Right atrium auricular region (tissue), 2 donors: ENCODE results near the gene RALGPS2. TPM values are rescaled to one million over a fixed set of nuclear protein-coding genes. Genes with fewer than 3 reads are reported as not detected.

ENCODE experiments used
- DNase-seq: peaks from one replicate; pipeline ENCODE4 v3.0.0-alpha.2; 2019; ENCODE audit warnings: low spot score
- H3K27ac ChIP-seq, 2 donors: fragments of 200-600 bp; sonication (generic); 1 replicate in 1 of 2; 2 replicates in 1 of 2; pipeline ENCODE4 v1.5.1; 2016 to 2019
- H3K27me3 ChIP-seq, 2 donors: fragments of 200-600 bp; sonication (generic); one replicate each; pipeline versions ENCODE4 v1.5.1 to v1.6.0; 2017 to 2019
- H3K36me3 ChIP-seq: fragments of 200-600 bp; sonication (generic); one replicate; pipeline ENCODE4 v1.5.1; 2016
- H3K4me1 ChIP-seq, 2 donors: fragments of 200-600 bp; sonication (generic); one replicate each; pipeline versions ENCODE4 v1.5.1 to v1.6.0; 2017 to 2019
- H3K4me3 ChIP-seq, 2 donors: fragments of 200-600 bp; sonication (generic); 1 replicate in 1 of 2; 2 replicates in 1 of 2; pipeline ENCODE4 v1.5.1; 2017 to 2019; ENCODE audit warnings: mild to moderate bottlenecking in 1 of 2, moderate library complexity in 1 of 2
- H3K9me3 ChIP-seq, 2 donors: fragments of 200-600 bp; sonication (generic); one replicate each; pipeline ENCODE4 v1.5.1; 2019
- CTCF ChIP-seq, 2 donors: fragments of 200-600 bp; sonication (generic); IDR thresholded peaks; one replicate each; pipeline ENCODE4 v1.5.1; 2019; ENCODE audit warnings: antibody characterized with exemption in 2 of 2
- microRNA-seq, 2 donors: library from miRNA; unstranded; fragments of <30 nt; microRNA quantifications; one replicate each; pipeline ENCODE4, GENCODE V29; 2016 to 2017; ENCODE audit warnings: borderline number of aligned reads in 2 of 2, borderline replicate concordance in 1 of 2
- total RNA-seq, 2 donors: library from RNA; depleted of rRNA; stranded (reverse); fragments of >200 nt; gene quantifications; one replicate each; pipeline ENCODE4 v1.1.0, GENCODE V29; 2016

The RALGPS2 gene
- total RNA-seq, 2 donors from 2014 or later: 9.0 to 16.1 TPM

DNA sequence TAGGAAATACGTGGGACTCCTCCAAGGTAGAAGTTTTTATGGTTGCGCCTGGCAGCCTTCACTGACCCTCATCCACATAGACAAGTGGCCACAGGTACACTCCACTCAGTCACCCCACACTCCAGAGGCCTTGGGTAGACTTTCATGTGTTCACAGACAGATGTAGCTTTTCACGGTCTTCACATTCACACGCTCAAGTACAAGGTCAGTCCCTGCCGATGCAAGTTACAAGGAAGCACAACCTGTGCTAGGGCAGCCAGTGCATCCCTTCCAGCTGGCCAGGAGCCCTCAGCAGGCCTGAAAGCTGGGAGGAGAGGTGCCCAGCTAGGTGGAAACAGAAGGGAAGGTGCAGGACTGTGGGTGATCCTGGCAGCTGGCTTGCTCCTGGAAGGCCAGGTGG, 245.1 kb downstream of the RALGPS2 start:
- Histone ChIP-seq H3K4me3 (no peak overlapping the region), H3K36me3 (no peaks in the 10 kb centered on the region), H3K9me3 (no peaks in the 10 kb centered on the region), H3K4me1 (no peaks in the 10 kb centered on the region), H3K27me3 (no peaks in the 10 kb centered on the region), H3K27ac (no peak overlapping the region)
- no peak for DNase-seq
- TF ChIP-seq CTCF (IDR thresholded peaks at IDR 0.05): no peak

Small RNA genes within 50 kb of the gene (microRNA-seq; reads per million reads assigned to microRNA genes)
- gene MIR4424: 0 reads per million in 2 donors

Other genes with a start within 250 kb of the RALGPS2 start
- gene CLEC20A, start 228.3 kb upstream of the RALGPS2 start, total RNA-seq: under 1 TPM in 1 of 2 donors, not detected in 1; 0.48 TPM
- under 1 TPM in 1 of 2 donors, not detected in 1; 0.33 TPM for gene TEX35, start 212.1 kb upstream of the RALGPS2 start, total RNA-seq
- 10 to 100 TPM; 19.0 to 29.6 TPM for gene ANGPTL1, start 145.8 kb downstream of the RALGPS2 start, total RNA-seq